Skeletal muscle tissue (tissue), 4 donors: Measurements from ENCODE around the gene MMD. TPM values are rescaled to one million over a fixed set of nuclear protein-coding genes. Genes with fewer than 3 reads are reported as not detected.
A peak's percentile ranks its signal among the peaks of the same experiment; 100 is the strongest.
"Not testable (repeated sequence)": the region's sequence is repeated elsewhere in the genome, so short reads cannot be mapped to it uniquely, and the experiment has no call there.

Source experiments
- H3K27ac ChIP-seq: one replicate; pipeline ENCODE4 v1.7.0; 2013; ENCODE audit warnings: mild to moderate bottlenecking, low read depth, low read length, inconsistent platforms
- H3K27me3 ChIP-seq, 3 donors: one replicate each; pipeline ENCODE4 v1.7.0; 2013; ENCODE audit warnings: low read length in 3 of 3; ENCODE audit not compliant: control insufficient read depth in 3 of 3, insufficient read depth in 3 of 3
- H3K36me3 ChIP-seq, 3 donors: one replicate each; pipeline ENCODE4 v1.7.0; 2013; ENCODE audit warnings: low read length in 3 of 3; ENCODE audit not compliant: control insufficient read depth in 3 of 3, insufficient read depth in 3 of 3
- H3K4me1 ChIP-seq, 3 donors: one replicate each; pipeline ENCODE4 v1.7.0; 2013; ENCODE audit warnings: low read length in 3 of 3, mild to moderate bottlenecking in 3 of 3; ENCODE audit not compliant: control insufficient read depth in 3 of 3, insufficient read depth in 3 of 3
- H3K4me3 ChIP-seq, 3 donors: one replicate each; pipeline ENCODE4 v1.7.0; 2013; ENCODE audit warnings: low read length in 3 of 3
- H3K9ac ChIP-seq, 3 donors: one replicate each; pipeline ENCODE4 v1.7.0; 2013; ENCODE audit warnings: low read length in 3 of 3, mild to moderate bottlenecking in 3 of 3, moderate library complexity in 2 of 3, low read depth in 1 of 3
- H3K9me3 ChIP-seq, 3 donors: one replicate each; pipeline ENCODE4 v1.7.0; 2013; ENCODE audit warnings: low read length in 3 of 3; ENCODE audit not compliant: control insufficient read depth in 3 of 3
- total RNA-seq: library from RNA; depleted of rRNA; stranded (reverse); fragments of >200 nt; gene quantifications from one replicate; pipeline ENCODE4 v1.2.3, GENCODE V29; 2014
- donor health status: Osteomylitis.

MMD gene
- total RNA-seq, 1 donor from 2014 or later = 11.5 TPM

GRCh38 chr17:55454906-55455474 lies 33.4 kb upstream of the MMD start:
- no peak overlapping the region for H3K9ac ChIP-seq
- H3K27ac ChIP-seq = no peak overlapping the region
- peak overlapping the region in 1 of 3 donors; percentile 9 for H3K4me3 ChIP-seq
- no peaks in the 10 kb centered on the region for H3K27me3 ChIP-seq
- peaks cover 2 to 15% (median 4%) of the 10 kb centered on the region in 3 donors for H3K4me1 ChIP-seq
- no peaks in the 10 kb centered on the region for H3K9me3 ChIP-seq
- no peaks in the 10 kb centered on the region for H3K36me3 ChIP-seq

DNA sequence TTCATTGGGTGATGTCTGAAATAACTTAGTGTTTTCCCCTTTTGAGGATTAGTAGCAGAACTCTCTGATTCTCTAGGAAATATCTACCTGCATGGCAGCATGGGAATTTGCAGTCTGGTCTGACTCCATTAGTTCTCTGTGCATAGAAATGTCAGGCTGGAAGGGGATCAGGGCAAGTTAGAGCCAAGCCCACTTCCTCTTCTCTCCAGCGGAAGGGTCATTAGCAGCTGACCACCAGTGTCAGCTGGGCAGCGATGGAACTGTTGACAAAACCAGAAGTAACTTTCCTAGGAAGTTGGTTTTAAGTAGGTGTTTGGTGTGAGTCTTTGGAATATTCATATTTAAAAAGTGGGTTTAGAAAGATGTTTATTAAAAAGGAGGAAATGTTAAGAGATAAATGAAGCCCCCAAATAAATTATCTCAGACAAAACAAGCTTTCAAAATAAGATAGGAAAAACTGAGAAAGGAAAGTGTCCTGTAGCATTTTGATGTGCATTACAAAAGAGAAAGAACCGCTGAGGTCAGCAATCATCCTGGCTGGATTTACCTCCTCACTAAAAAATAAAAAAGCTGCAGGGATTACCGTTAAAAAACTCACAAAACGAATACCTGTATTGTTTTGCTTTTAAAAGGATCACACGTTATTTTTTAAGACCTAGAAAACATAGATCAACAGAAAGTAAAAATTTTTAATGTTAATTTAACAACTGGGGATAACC lies 32.4 kb upstream of the MMD start:
- H3K36me3 ChIP-seq = no peaks in the 10 kb centered on the region
- H3K9me3 ChIP-seq = no peaks in the 10 kb centered on the region
- H3K27ac ChIP-seq = no peak overlapping the region
- H3K4me1 ChIP-seq = peaks cover 2 to 15% (median 7%) of the 10 kb centered on the region in 3 donors
- no peak overlapping the region for H3K9ac ChIP-seq
- H3K27me3 ChIP-seq = no peaks in the 10 kb centered on the region
- no peak overlapping the region for H3K4me3 ChIP-seq

DNA sequence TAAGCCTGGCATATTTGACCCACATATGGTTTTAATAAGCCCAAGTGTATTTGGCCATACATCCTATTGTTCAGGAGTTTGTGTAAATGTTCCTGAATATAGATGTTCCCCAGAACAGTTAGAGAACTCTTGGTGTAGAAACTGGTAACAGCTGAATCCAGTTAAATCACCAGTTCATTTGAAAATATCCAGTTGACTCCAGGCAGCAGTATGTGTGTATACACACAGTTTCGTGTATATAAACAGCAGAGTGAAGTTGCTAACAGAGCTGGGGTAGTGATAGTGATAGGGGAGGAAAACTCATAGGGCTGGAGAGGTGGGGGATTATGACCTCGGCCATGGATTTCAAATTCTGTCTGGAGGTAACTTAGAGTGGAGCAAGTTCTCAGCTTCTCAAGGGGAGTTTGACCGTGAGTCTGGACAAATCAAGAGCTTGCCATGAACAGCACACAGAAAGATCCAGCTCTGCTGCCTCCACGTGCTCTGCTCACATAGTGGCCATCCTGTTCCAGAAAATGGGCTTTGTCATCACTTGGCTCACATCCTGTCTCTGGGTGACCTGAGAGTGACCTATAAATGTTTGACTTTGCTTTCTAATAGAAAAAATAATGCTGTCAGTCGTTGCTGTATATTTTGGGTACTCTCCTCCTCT lies 30.6 kb upstream of the MMD start:
- H3K36me3 ChIP-seq = no peaks in the 10 kb centered on the region
- no peak overlapping the region for H3K4me3 ChIP-seq
- no peaks in the 10 kb centered on the region for H3K27me3 ChIP-seq
- H3K27ac ChIP-seq = no peak overlapping the region
- no peaks in the 10 kb centered on the region for H3K9me3 ChIP-seq
- no peak overlapping the region for H3K9ac ChIP-seq
- H3K4me1 ChIP-seq = peaks cover 2 to 15% (median 7%) of the 10 kb centered on the region in 3 donors

- Histone ChIP-seq H3K4me1 (peaks cover 2 to 15% (median 7%) of the 10 kb centered on the region in 3 donors), H3K9me3 (no peaks in the 10 kb centered on the region), H3K4me3 (no peak overlapping the region), H3K27me3 (no peaks in the 10 kb centered on the region), H3K9ac (no peak overlapping the region), H3K36me3 (no peaks in the 10 kb centered on the region), H3K27ac (no peak overlapping the region)
Measured at GRCh38 chr17:55451758-55452138, 30.1 kb upstream of the MMD start.

DNA sequence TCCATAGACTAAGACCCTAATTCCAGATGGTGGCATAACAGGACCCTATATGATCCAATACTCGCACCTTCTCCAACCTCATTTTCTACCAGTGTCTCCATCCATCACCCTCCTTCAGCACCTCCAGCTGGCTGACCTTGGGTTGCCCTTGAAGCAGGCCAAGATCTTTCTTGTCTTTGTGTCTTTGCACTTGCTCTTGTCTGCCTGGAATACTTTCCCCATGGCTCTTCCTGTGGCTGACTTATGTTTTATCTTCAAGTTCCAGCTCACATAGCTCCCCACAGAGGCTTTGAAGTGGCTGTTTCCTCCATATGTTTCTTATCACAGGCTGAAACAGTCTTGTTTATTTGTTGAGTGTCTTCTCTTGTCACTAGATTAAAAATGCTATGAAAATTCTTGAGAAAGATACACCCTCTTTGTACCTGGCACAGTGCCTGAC lies 29.6 kb upstream of the MMD start:
- Histone ChIP-seq H3K36me3 (no peaks in the 10 kb centered on the region), H3K4me1 (peaks cover 2 to 15% (median 7%) of the 10 kb centered on the region in 3 donors)

DNA sequence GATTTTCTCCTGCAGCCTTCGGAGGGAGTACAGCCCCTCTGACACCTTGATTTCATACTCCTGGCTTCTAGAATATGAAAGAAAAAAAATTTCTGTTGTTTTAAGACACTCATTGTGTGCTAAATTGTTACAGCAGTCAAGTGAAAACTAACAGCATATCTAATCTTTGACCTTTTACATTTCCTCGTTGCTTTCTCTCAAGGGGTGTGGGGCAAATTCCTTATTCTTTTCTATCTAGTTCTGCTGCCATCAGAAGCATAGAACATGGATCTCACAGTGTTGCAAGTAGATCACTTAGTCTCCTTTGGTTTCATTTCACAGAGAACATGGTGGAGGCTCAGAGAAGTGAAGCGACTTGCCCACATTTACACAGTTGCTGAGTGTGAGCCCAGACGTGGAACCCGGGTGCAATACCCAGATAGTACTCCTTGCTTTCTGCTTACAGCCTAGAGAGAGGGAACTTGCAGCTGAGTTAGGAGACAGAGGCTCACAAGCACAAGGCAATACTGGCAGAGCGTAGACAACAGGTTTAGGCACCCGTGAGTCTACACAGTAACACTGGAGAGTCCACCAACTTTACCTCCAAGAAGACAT lies 28.7 kb upstream of the MMD start:
- no peaks in the 10 kb centered on the region for H3K9me3 ChIP-seq
- H3K4me3 ChIP-seq = no peak overlapping the region
- H3K27me3 ChIP-seq = no peaks in the 10 kb centered on the region
- peaks cover under 1 to 12% (median 7%) of the 10 kb centered on the region in 3 donors for H3K4me1 ChIP-seq
- H3K27ac ChIP-seq = no peak overlapping the region
- H3K36me3 ChIP-seq = no peaks in the 10 kb centered on the region
- no peak overlapping the region for H3K9ac ChIP-seq

More for the DNA sequence above, 29.6 kb upstream of the MMD start:
- no peak overlapping the region for H3K27ac ChIP-seq
- H3K9ac ChIP-seq = no peak overlapping the region
- no peaks in the 10 kb centered on the region for H3K27me3 ChIP-seq
- no peak overlapping the region for H3K4me3 ChIP-seq
- H3K9me3 ChIP-seq = no peaks in the 10 kb centered on the region

- H3K27me3 ChIP-seq = no peaks in the 10 kb centered on the region
- no peak overlapping the region for H3K9ac ChIP-seq
- H3K4me1 ChIP-seq = peaks cover 0 to 7% (median 5%) of the 10 kb centered on the region in 3 donors
- no peak overlapping the region for H3K4me3 ChIP-seq
- no peak overlapping the region for H3K27ac ChIP-seq
- H3K36me3 ChIP-seq = no peaks in the 10 kb centered on the region
- no peaks in the 10 kb centered on the region for H3K9me3 ChIP-seq
Measured at GRCh38 chr17:55448681-55449080, 27.0 kb upstream of the MMD start.

DNA sequence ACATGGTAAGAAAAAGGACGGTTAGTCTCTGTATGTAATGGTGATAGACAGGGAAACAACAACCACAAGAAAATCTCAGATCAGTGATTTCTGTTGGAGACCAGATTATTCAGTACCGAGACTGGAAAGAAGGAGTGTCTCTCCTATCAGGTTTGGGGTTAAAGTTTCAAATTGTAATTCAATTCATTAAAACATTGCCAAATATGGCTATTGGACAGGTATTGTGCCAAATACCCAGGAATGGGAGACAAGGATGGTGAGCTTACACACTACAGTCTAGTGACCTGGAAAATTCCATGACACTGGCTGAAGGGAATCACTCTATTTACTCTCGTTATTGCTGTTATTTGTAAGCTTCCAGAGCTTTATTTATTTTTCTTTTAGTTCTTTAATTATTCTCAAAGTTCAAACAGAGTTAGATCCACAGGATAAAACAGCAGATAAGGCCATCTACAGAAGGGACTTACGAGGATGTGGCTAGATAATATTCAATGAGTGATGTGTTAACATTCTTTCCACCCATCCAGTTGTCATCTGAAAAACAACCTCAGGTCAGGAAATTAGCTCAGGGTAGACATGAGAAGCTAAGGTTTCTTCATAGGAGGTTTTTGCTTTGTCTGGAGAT lies 25.1 kb upstream of the MMD start:
- no peak overlapping the region for H3K9ac ChIP-seq
- H3K4me1 ChIP-seq = peaks cover 0 to 3% (median 0%) of the 10 kb centered on the region in 3 donors
- H3K27ac ChIP-seq = peak overlapping the region; percentile 5
- H3K4me3 ChIP-seq = no peak overlapping the region
- no peaks in the 10 kb centered on the region for H3K36me3 ChIP-seq
- H3K9me3 ChIP-seq = no peaks in the 10 kb centered on the region
- H3K27me3 ChIP-seq = no peaks in the 10 kb centered on the region

DNA sequence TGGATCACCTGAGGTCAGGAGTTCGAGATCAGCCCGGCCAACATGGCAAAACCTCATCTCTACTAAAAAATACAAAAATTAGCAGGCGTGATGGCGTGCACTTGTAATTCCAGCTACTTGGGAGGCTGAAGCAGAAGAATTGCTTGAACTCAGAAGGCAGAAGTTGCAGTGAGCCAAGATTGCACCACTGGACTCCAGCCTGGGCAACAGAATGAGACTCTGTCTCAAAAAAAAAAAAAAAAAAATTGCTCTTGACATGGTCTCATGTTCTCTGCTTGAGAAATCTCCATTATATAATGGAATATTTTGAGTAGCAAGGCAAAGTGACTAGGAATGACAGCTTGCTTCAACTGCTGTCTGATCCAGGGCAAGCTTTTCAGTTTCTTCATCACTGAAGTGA lies 24.4 kb upstream of the MMD start:
- H3K4me3 ChIP-seq, H3K4me1 ChIP-seq, H3K9me3 ChIP-seq, H3K27me3 ChIP-seq, H3K9ac ChIP-seq, H3K36me3 ChIP-seq: not testable (repeated sequence)
- H3K27ac ChIP-seq = peak overlapping the region; percentile 5
